Thyroid gland (tissue), 4 donors: Measurements from ENCODE around the gene TYW1B.
"Not testable (repeated sequence)": the region's sequence is repeated elsewhere in the genome, so short reads cannot be mapped to it uniquely, and the experiment has no call there.

Source experiments
- CTCF ChIP-seq, 6 experiments: fragments of 200-600 bp in 3 of 6; fragments of 450-650 bp in 3 of 6; sonication (generic) in 3 of 6; IDR thresholded peaks; one replicate each; pipeline ENCODE4 v1.5.1; 2016 to 2019; ENCODE audit warnings: antibody characterized with exemption in 6 of 6, mild to moderate bottlenecking in 2 of 6, inconsistent platforms in 1 of 6, moderate library complexity in 1 of 6
- POLR2A ChIP-seq, 2 donors: fragments of 450-650 bp; IDR thresholded peaks; one replicate each; pipeline ENCODE4 v1.6.1; 2017; ENCODE audit warnings: antibody characterized with exemption in 2 of 2, mild to moderate bottlenecking in 2 of 2, moderate library complexity in 1 of 2

- TF ChIP-seq CTCF, POLR2A (IDR thresholded peaks at IDR 0.05): not testable (repeated sequence)
Measured at GRCh38 chr7:72643708-72644107, 184.3 kb downstream of the TYW1B start.
